Erythroblast (primary cell): ENCODE results near the gene CEP20.

Experiments
- GATA1 ChIP-seq: IDR thresholded peaks from 2 replicates; pipeline ENCODE4 v1.6.1; 2011; ENCODE audit warnings: low read depth, mild to moderate bottlenecking, control low read depth, low read length, moderate library complexity
- POLR2A ChIP-seq: IDR thresholded peaks from 2 replicates; pipeline ENCODE4 v1.6.1; 2011; ENCODE audit warnings: mild to moderate bottlenecking, low read length

DNA sequence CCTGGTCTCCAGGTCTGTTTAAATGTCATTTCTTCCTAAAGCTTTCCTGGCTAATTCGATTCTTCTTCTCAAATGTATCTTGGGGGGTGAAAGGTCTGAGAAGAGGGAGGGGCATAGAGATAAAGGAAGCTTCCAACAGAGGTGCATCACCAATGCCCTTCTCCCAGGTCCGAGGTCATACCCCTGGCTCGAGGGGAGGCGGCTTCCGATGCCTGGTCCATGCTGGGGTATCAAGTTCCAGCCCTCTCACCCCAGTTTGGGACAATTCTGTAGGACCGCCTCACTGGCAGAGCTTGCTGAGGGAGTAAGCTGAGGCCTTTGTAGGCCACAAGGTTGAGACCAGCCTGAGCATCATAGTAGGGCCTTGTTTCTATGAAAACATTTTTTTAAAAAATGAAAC, 10.3 kb upstream of the CEP20 start:
- TF ChIP-seq POLR2A, result no peak
- TF ChIP-seq GATA1, result no peak
